ENCODE results near the gene ONECUT2.

ONECUT2 gene

GRCh38 chr18:57443247-57443646 is 8.1 kb downstream of the ONECUT2 start:
- Histone ChIP-seq H4K20me1 (ENCODE audit: insufficient read depth, low read length, poor library complexity, severe bottlenecking) (no peaks in the 10 kb centered on the region), H3K79me2 (ENCODE audit: insufficient read depth, low read length) (no peaks in the 10 kb centered on the region), H3K4me1 (ENCODE audit: insufficient read depth, low read length, poor library complexity, severe bottlenecking) (no peaks in the 10 kb centered on the region), H3K36me3 (ENCODE audit: insufficient read depth, low read length) (no peaks in the 10 kb centered on the region), H3F3A (ENCODE audit: low read depth) (no peaks in the 10 kb centered on the region), H3K9me2 (replicated peaks; ENCODE audit: low read depth, low read length) (no peaks in the 10 kb centered on the region), H3K9ac (ENCODE audit: low read depth, low read length, poor library complexity, severe bottlenecking) (no peak overlapping the region), H3K4me2 (ENCODE audit: low read depth, low read length, poor library complexity, severe bottlenecking) (no peak overlapping the region), H2AFZ (ENCODE audit: low read length) (no peak overlapping the region), H3K4me3 (ENCODE audit: low read length, poor library complexity, severe bottlenecking) (no peak overlapping the region), H3K27me3 (ENCODE audit: insufficient read depth, low read length, poor library complexity, severe bottlenecking) (no peaks in the 10 kb centered on the region), H3K9me3 (ENCODE audit: insufficient read depth, low read depth, low read length) (no peaks in the 10 kb centered on the region)
- TF ChIP-seq CTCF (conservative IDR thresholded peaks at IDR 0.05; ENCODE audit: low read length) (no peak), EZH2phosphoT487 (IDR thresholded peaks at IDR 0.05; ENCODE audit: borderline replicate concordance) (no peak)

GRCh38 chr18:57443702-57444101 is 8.5 kb downstream of the ONECUT2 start:
- no peaks in the 10 kb centered on the region for H3K9me3 ChIP-seq (ENCODE audit: insufficient read depth, low read depth, low read length)
- H3K9me2 ChIP-seq (replicated peaks; ENCODE audit: low read depth, low read length), result no peaks in the 10 kb centered on the region
- no peaks in the 10 kb centered on the region for H3K27me3 ChIP-seq (ENCODE audit: insufficient read depth, low read length, poor library complexity, severe bottlenecking)
- no peaks in the 10 kb centered on the region for H3K79me2 ChIP-seq (ENCODE audit: insufficient read depth, low read length)
- no peak overlapping the region for H3K9ac ChIP-seq (ENCODE audit: low read depth, low read length, poor library complexity, severe bottlenecking)
- no peaks in the 10 kb centered on the region for H3F3A ChIP-seq (ENCODE audit: low read depth)
- no peaks in the 10 kb centered on the region for H3K4me1 ChIP-seq (ENCODE audit: insufficient read depth, low read length, poor library complexity, severe bottlenecking)
- H3K4me2 ChIP-seq (ENCODE audit: low read depth, low read length, poor library complexity, severe bottlenecking), result no peak overlapping the region
- no peak overlapping the region for H2AFZ ChIP-seq (ENCODE audit: low read length)
- no peak for TF ChIP-seq CTCF (conservative IDR thresholded peaks at IDR 0.05; ENCODE audit: low read length)
- TF ChIP-seq EZH2phosphoT487 (IDR thresholded peaks at IDR 0.05; ENCODE audit: borderline replicate concordance), result no peak
- H4K20me1 ChIP-seq (ENCODE audit: insufficient read depth, low read length, poor library complexity, severe bottlenecking), result no peaks in the 10 kb centered on the region
- no peak overlapping the region for H3K4me3 ChIP-seq (ENCODE audit: low read length, poor library complexity, severe bottlenecking)
- H3K36me3 ChIP-seq (ENCODE audit: insufficient read depth, low read length), result no peaks in the 10 kb centered on the region

GRCh38 chr18:57444301-57444759 is 9.2 kb downstream of the ONECUT2 start:
- H3K27me3 ChIP-seq (ENCODE audit: insufficient read depth, low read length, poor library complexity, severe bottlenecking), result no peaks in the 10 kb centered on the region
- H3K4me3 ChIP-seq (ENCODE audit: low read length, poor library complexity, severe bottlenecking), result no peak overlapping the region
- no peak overlapping the region for H2AFZ ChIP-seq (ENCODE audit: low read length)
- no peaks in the 10 kb centered on the region for H3K9me2 ChIP-seq (replicated peaks; ENCODE audit: low read depth, low read length)
- H3K9me3 ChIP-seq (ENCODE audit: insufficient read depth, low read depth, low read length), result no peaks in the 10 kb centered on the region
- no peak overlapping the region for H3K9ac ChIP-seq (ENCODE audit: low read depth, low read length, poor library complexity, severe bottlenecking)
- H3K4me1 ChIP-seq (ENCODE audit: insufficient read depth, low read length, poor library complexity, severe bottlenecking), result no peaks in the 10 kb centered on the region
- H3K79me2 ChIP-seq (ENCODE audit: insufficient read depth, low read length), result no peaks in the 10 kb centered on the region
- no peak overlapping the region for H3K4me2 ChIP-seq (ENCODE audit: low read depth, low read length, poor library complexity, severe bottlenecking)
- TF ChIP-seq CTCF (conservative IDR thresholded peaks at IDR 0.05; ENCODE audit: low read length), result no peak
- no peak for TF ChIP-seq EZH2phosphoT487 (IDR thresholded peaks at IDR 0.05; ENCODE audit: borderline replicate concordance)
- no peaks in the 10 kb centered on the region for H3K36me3 ChIP-seq (ENCODE audit: insufficient read depth, low read length)
- no peaks in the 10 kb centered on the region for H4K20me1 ChIP-seq (ENCODE audit: insufficient read depth, low read length, poor library complexity, severe bottlenecking)
- no peaks in the 10 kb centered on the region for H3F3A ChIP-seq (ENCODE audit: low read depth)
